GM12873 (cell line): Measurements from ENCODE around the gene RAE1.

Experiments
- TF ChIP-seq, protein P1 (sequence below): IDR thresholded peaks from 2 replicates; pipeline ENCODE4 v1.5.1; 2012; ENCODE audit warnings: low read depth, mild to moderate bottlenecking, moderate library complexity, low read length, control low read depth; ENCODE audit not compliant: insufficient read depth; ENCODE audit errors: missing control alignments

The RAE1 gene

DNA sequence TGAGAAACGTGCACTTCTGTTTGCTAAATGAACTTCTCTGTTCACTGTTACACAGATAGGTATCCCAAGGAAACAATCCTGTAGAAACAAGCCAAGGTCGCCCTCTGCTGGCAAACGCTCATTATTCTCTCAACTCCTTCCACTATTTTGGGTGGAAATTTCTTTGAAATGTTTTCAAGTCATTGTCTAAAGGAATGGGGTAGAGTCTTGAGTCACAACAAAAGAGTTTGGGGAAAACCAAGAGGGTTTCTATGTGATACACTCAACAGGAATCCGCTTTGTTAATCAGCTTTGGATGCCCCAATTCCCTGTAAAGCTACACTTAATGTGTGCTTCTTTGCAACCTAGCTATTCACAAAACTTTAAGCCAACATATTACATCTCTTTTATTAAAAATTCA, 4.6 kb upstream of the RAE1 start:
- TF ChIP-seq, protein P1, sequence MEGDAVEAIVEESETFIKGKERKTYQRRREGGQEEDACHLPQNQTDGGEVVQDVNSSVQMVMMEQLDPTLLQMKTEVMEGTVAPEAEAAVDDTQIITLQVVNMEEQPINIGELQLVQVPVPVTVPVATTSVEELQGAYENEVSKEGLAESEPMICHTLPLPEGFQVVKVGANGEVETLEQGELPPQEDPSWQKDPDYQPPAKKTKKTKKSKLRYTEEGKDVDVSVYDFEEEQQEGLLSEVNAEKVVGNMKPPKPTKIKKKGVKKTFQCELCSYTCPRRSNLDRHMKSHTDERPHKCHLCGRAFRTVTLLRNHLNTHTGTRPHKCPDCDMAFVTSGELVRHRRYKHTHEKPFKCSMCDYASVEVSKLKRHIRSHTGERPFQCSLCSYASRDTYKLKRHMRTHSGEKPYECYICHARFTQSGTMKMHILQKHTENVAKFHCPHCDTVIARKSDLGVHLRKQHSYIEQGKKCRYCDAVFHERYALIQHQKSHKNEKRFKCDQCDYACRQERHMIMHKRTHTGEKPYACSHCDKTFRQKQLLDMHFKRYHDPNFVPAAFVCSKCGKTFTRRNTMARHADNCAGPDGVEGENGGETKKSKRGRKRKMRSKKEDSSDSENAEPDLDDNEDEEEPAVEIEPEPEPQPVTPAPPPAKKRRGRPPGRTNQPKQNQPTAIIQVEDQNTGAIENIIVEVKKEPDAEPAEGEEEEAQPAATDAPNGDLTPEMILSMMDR: peak; percentile 70

DNA sequence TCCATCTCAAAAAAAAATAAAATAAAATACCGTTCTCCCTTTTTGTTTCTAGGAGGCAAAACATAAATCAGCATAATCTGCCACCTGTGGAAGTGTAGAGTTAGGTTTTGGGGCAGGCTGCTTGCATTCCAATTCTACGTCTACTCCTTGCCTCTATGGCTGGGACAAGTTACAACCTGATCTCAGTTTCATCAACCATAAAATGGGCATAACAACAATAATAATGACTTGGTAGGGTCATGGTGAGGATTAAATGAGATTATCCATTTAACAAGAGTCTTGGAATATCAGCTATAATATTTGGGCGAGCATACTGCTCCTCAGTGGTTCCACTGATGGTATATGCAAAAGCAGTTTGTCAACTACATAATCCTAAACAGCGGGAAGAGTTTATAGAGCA, 3.7 kb upstream of the RAE1 start:
- TF ChIP-seq, protein P1: no peak

DNA sequence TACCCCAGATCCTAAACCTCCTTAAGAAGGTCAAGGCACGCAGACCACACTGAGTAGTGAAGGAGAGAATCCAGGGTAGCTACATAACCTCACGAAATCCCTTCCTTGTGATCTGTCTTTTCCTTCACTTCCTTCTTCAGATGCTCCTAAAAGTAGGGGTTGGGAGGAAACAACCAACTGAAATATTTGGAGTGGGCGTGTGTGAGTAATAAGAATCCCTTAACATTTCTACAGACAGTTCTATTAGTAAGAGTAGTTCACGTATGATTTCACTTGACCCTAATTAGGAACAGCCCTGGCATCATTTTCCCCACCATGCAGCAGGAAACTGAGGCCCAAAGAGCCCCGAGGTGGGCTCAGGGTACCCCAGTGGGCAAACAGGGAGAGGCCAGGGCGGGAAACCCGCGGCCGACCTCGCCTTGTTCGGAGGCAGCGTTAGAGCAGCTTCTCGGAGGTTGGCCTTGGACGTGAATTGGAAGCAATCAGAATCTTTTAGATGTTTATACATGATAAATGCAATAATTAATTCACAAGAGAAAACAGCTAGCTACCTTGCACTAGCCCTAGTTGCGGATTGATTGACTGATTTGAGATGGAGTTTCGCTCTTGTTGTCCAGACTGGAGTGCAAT, 859 bp upstream of the RAE1 start:
- TF ChIP-seq, protein P1: no peak

DNA sequence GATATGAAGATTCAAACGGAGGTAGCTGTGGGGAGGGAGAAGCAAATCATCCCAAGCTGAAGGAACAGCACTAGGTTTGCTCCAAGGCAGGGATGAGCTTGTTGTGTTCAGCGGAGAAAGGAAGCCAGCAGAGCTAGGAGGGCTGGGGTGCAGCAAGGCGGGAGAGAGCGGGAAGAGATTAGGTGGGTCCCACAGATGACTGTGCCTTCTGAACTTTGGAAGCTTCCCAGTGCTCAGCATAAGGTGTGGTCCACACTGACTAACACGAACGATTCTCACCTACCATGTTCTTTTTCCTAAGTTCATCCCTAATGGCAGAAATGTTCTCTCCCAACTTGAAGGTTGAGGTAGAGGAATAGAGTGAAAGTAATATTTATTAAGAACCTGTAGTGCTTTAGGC, 1.2 kb downstream of the RAE1 start:
- TF ChIP-seq, protein P1: no peak

DNA sequence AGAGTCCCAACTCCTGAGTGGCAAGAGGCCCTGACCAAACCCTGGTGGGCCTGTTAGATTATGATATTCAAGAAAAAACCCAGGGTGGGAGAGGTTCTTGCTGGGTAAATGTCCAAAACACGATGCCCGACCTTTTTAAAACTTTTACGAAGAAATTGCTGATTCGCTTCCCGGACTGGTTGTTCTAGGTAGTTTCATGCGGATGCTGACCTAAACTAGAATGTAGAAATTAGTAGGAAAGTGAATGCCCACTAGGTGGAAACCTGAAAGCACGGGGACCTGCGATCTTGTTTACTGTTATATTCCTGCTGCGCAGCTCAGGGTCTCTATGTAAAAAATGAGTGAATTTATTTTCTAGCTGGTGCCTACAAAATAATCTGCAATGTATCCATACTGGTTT, 2.3 kb downstream of the RAE1 start:
- TF ChIP-seq, protein P1: no peak

DNA sequence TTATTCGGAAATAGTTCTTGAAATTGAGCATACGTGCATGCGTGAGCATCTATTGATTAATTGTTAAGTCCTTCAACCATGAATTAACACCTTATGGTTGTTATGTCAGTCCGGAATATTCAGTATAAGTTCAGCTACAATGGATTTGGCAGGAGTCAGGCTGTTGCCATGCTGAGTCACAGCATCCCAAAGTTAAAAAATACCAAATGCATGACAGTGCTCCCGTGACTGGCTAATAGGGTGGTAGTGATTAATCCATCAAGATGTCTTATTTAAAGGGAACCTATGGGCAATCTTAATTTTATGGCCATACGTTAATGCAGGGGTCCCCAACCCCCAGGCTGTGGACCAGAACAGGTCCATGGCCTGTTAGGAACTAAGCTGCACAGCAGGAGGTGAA, 10.5 kb downstream of the RAE1 start:
- TF ChIP-seq, protein P1: no peak

DNA sequence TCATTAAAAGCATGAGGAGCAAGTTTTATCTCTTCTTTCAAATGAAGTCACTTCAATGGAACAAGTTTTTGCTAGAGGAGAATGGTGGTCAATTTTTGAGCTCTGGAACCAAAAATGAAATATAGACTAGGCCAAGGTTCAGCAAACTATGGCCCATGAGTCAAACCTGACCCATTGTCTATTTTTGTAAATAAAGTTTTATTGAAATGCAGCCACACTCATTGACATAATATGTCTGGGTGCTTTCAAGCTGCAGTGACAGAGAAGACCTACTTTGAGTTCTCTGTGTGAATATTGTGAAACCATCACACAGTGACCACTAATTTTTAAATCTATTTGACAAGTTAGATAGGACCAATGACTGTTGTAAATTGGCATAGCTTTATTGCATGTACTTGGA, 13.4 kb downstream of the RAE1 start:
- TF ChIP-seq, protein P1: no peak
